Glutamatergic neuron (in vitro differentiated cells): ENCODE measurements around the gene TRMT1. TPM values are rescaled to one million over a fixed set of nuclear protein-coding genes. Genes with fewer than 3 reads are reported as not detected.

Experiments
- DNase-seq: peaks from one replicate; pipeline ENCODE4 v3.0.0; 2022
- H3K27ac Mint-ChIP-seq: one replicate; pipeline ENCODE4 v1.8.0; 2020; ENCODE audit warnings: mild to moderate bottlenecking, mixed read lengths, inconsistent platforms; ENCODE audit not compliant: unreplicated experiment
- H3K27me3 Mint-ChIP-seq: one replicate; pipeline ENCODE4 v1.8.0; 2020; ENCODE audit warnings: mild to moderate bottlenecking, moderate library complexity, mixed read lengths, inconsistent platforms; ENCODE audit not compliant: unreplicated experiment
- H3K36me3 Mint-ChIP-seq: one replicate; pipeline ENCODE4 v1.8.0; 2020; ENCODE audit warnings: mild to moderate bottlenecking, mixed read lengths, inconsistent platforms; ENCODE audit not compliant: unreplicated experiment
- H3K4me1 Mint-ChIP-seq: one replicate; pipeline ENCODE4 v1.8.0; 2020; ENCODE audit warnings: mild to moderate bottlenecking, low read depth, mixed read lengths, inconsistent platforms; ENCODE audit not compliant: unreplicated experiment
- H3K4me3 Mint-ChIP-seq: one replicate; pipeline ENCODE4 v1.8.0; 2020; ENCODE audit warnings: mild to moderate bottlenecking, mixed read lengths, inconsistent platforms; ENCODE audit not compliant: unreplicated experiment
- H3K9me3 Mint-ChIP-seq: one replicate; pipeline ENCODE4 v1.8.0; 2020; ENCODE audit warnings: mild to moderate bottlenecking, moderate library complexity, mixed read lengths, inconsistent platforms; ENCODE audit not compliant: unreplicated experiment
- CTCF ChIP-seq: fragments of 200-600 bp; sonication (generic); IDR thresholded peaks from one replicate; pipeline ENCODE4 v1.5.0; 2021; ENCODE audit not compliant: partially characterized antibody, unreplicated experiment
- total RNA-seq: library from RNA; stranded (reverse); fragmentation: NEBNext Ultra II Directional; extraction: Animal tissue kit (Norgen Biotek cat#: 25700); gene quantifications from one replicate; pipeline ENCODE4 v1.2.1, GENCODE V29; 2021; ENCODE audit not compliant: unreplicated experiment

Gene TRMT1
- total RNA-seq, 1 donor from 2014 or later = 29.2 TPM

- no peak for DNase-seq
- Mint-ChIP-seq H3K36me3 (no peaks in the 10 kb centered on the region), H3K4me1 (peaks cover 6% of the 10 kb centered on the region), H3K27me3 (peaks cover 4% of the 10 kb centered on the region), H3K9me3 (peaks cover 7% of the 10 kb centered on the region), H3K4me3 (no peak overlapping the region), H3K27ac (no peak overlapping the region)
- TF ChIP-seq CTCF = no peak
These were observed 4.0 kb downstream of the TRMT1 start for GRCh38 chr19:13112555-13112954.

DNA sequence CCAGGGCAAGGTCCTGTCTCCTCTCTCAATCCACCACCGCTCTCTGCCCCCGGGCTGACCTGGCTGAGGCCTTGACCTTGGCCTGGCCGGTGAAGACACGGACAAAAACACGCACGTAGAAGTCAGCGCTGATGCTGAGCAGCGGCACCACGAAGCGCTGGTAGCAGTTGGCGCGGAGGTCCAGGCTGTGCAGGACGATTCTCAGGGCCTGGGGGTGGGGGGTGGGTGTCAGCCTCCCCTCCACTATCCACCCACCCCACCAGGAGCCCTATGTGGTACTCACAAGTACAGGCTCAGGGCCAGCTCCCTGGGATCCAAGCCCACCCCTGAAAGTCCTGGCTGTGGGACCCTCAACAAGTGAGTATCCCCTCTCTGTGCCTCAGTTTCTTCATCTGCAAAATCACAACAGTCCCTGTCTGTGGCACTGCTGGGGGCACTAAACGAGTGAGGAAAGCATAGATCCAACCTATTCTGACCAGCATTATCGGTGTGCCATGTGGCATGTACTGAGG is 6.4 kb downstream of the TRMT1 start:
- H3K36me3 Mint-ChIP-seq = no peaks in the 10 kb centered on the region
- no peaks in the 10 kb centered on the region for H3K4me1 Mint-ChIP-seq
- no peak overlapping the region for H3K4me3 Mint-ChIP-seq
- no peak overlapping the region for H3K27ac Mint-ChIP-seq
- H3K9me3 Mint-ChIP-seq = no peaks in the 10 kb centered on the region
- no peak for DNase-seq
- H3K27me3 Mint-ChIP-seq = peaks cover 2% of the 10 kb centered on the region
- TF ChIP-seq CTCF = no peak

DNA sequence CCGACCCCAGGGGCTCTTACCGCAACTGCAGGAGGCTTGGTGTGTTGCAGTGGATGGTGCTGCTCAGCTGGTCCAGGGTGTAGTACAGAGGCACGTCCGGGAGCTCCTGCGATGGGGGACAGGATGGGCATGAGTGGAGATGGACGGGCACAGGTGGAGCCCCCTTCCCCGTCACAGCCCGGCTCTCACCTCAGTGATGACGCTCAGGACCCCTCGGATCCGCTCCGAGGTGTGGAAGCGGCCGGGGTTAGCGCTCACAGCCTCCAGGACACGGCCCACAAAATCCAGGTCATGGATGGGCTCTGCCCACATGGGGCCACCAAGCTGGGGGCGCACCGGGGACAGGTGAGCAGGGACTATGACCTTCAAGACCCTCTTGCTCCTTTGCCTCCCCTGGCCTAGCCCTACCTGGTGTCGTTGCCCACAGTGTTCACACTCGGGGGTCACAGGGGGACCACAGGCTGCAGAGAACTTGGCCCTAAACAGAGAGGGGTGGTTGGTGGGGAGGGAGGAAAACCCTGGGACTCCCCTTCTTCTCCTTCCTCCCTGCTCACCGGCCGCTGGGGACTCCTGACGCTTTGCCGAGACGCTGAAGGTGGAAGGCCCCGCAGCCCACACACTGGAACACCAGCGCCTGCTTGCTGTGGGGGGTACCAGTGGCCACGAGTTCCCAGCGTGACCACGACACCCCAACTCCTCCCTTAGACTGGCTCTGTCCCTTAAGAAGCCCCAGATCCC is 7.0 kb downstream of the TRMT1 start:
- H3K36me3 Mint-ChIP-seq = no peaks in the 10 kb centered on the region
- TF ChIP-seq CTCF = no peak
- H3K27ac Mint-ChIP-seq = no peak overlapping the region
- peaks cover 4% of the 10 kb centered on the region for H3K27me3 Mint-ChIP-seq
- H3K4me1 Mint-ChIP-seq = no peaks in the 10 kb centered on the region
- H3K9me3 Mint-ChIP-seq = no peaks in the 10 kb centered on the region
- no peak for DNase-seq
- H3K4me3 Mint-ChIP-seq = no peak overlapping the region

DNA sequence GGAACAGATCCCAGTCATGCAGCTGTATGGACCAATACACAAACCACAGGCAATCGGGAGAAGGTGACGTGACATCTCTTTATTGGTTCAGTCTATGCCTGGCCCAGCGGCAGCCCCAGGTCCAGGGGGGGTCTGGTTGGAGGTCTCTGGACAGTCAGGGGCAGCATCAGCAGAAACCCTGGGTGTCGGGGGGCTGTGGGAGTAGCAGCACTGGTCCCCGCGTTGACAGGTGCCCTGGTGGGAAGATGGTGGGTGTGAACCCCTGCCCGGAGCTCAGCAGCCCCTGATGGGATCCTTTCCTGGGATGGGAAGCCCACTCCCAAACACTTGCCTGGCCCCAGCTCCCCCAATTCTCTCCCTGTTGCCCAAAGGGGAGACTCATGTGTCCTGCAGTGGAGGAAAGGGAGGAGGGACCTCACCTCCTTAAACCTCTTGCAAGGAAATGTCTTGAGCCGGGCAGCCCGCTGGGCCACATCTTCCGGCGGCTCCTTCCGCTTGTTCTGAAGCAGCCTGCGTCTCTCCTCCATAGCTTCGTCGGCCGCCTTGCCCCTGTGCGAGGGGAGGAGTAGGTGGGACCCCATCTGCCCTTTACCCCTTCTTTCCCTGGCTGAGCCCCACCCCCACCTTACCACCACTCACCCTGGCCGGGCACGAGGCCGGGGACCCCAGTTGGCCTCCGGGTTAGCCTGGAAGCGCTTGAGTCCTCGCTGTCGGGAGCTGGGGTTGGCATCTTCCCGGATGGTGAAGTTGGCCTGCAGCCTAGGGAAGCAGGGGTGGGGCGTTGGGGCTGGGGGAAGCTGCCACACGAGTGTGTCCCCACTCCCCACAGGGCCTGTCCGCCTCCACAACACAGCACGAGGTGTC is 11.5 kb downstream of the TRMT1 start:
- Mint-ChIP-seq H3K9me3 (peaks cover 2% of the 10 kb centered on the region), H3K36me3 (no peaks in the 10 kb centered on the region), H3K27ac (no peak overlapping the region), H3K4me1 (no peaks in the 10 kb centered on the region), H3K4me3 (no peak overlapping the region), H3K27me3 (peaks cover 13% of the 10 kb centered on the region)
- TF ChIP-seq CTCF = peak; percentile 39
- DNase-seq = no peak
